GM18517 (cell line): ENCODE results near the gene SUGCT.

Experiments used
- ATAC-seq: cut with Tn5 transposase; IDR thresholded peaks from one replicate; pipeline ENCODE4 v1.9.1; 2021; ENCODE audit warnings: mild to moderate bottlenecking, moderate library complexity; ENCODE audit not compliant: unreplicated experiment

SUGCT gene

GRCh38 chr7:40799493-40800403 is 664.9 kb downstream of the SUGCT start:
- no peak for ATAC-seq

GRCh38 chr7:40800771-40801170 is 666.0 kb downstream of the SUGCT start:
- no peak for ATAC-seq

GRCh38 chr7:40802497-40802896 is 667.7 kb downstream of the SUGCT start:
- ATAC-seq = no peak

GRCh38 chr7:40804477-40805215 is 669.8 kb downstream of the SUGCT start:
- ATAC-seq = no peak

GRCh38 chr7:40805361-40805760 is 670.6 kb downstream of the SUGCT start:
- no peak for ATAC-seq

GRCh38 chr7:40808378-40808942 is 673.7 kb downstream of the SUGCT start:
- ATAC-seq = no peak

GRCh38 chr7:40810274-40810673 is 675.5 kb downstream of the SUGCT start:
- ATAC-seq = no peak

GRCh38 chr7:40811666-40812065 is 676.9 kb downstream of the SUGCT start:
- no peak for ATAC-seq

GRCh38 chr7:40815022-40815421 is 680.2 kb downstream of the SUGCT start:
- no peak for ATAC-seq

- no peak for ATAC-seq
Observed at GRCh38 chr7:40815512-40815911, 680.7 kb downstream of the SUGCT start.

GRCh38 chr7:40822861-40823260 is 688.1 kb downstream of the SUGCT start:
- no peak for ATAC-seq

- ATAC-seq = no peak
Observed at GRCh38 chr7:40824461-40824860, 689.7 kb downstream of the SUGCT start.

- no peak for ATAC-seq
Observed at GRCh38 chr7:40826411-40827221, 691.8 kb downstream of the SUGCT start.

- ATAC-seq = no peak
Observed at GRCh38 chr7:40827222-40828085, 692.6 kb downstream of the SUGCT start.

GRCh38 chr7:40828686-40829600 is 694.1 kb downstream of the SUGCT start:
- ATAC-seq = no peak

GRCh38 chr7:40833191-40833887 is 698.5 kb downstream of the SUGCT start:
- no peak for ATAC-seq

- ATAC-seq = no peak
Observed at GRCh38 chr7:40833888-40834234, 699.1 kb downstream of the SUGCT start.

- ATAC-seq = no peak
Observed at GRCh38 chr7:40836218-40836617, 701.4 kb downstream of the SUGCT start.
